Spleen (tissue), 11 donors: Measurements from ENCODE around the gene ATP5PB. TPM values are rescaled to one million over a fixed set of nuclear protein-coding genes. Genes with fewer than 3 reads are reported as not detected.

Source experiments
- DNase-seq: peaks from one replicate; pipeline ENCODE4 v3.0.0-alpha.2; 2020
- H3K27ac ChIP-seq, 8 donors: fragments of 200-600 bp; sonication (generic) in 7 of 8; 1 replicate in 4 of 8; 2 replicates in 4 of 8; pipeline versions ENCODE4 v1.5.0 to v1.8.0; 2016 to 2021; ENCODE audit warnings: inconsistent platforms in 4 of 8, mild to moderate bottlenecking in 4 of 8, moderate library complexity in 1 of 8
- H3K27me3 ChIP-seq, 7 donors: fragments of 200-600 bp; sonication (generic) in 6 of 7; replicated peaks in 1 of 7; 1 replicate in 4 of 7; 2 replicates in 3 of 7; pipeline versions ENCODE4 v1.5.0 to v1.8.0; 2016 to 2021; ENCODE audit warnings: inconsistent platforms in 3 of 7, mild to moderate bottlenecking in 1 of 7
- H3K36me3 ChIP-seq, 6 donors: fragments of 200-600 bp; sonication (generic) in 5 of 6; 1 replicate in 4 of 6; 2 replicates in 2 of 6; pipeline versions ENCODE4 v1.5.0 to v1.8.0; 2016 to 2021; ENCODE audit warnings: inconsistent platforms in 2 of 6
- H3K4me1 ChIP-seq, 6 donors: fragments of 200-600 bp; sonication (generic) in 5 of 6; 1 replicate in 3 of 6; 2 replicates in 3 of 6; pipeline versions ENCODE4 v1.5.0 to v1.8.0; 2016 to 2021; ENCODE audit warnings: inconsistent platforms in 3 of 6
- H3K4me3 ChIP-seq, 8 donors: fragments of 200-600 bp; sonication (generic) in 7 of 8; 1 replicate in 4 of 8; 2 replicates in 4 of 8; pipeline versions ENCODE4 v1.5.0 to v1.8.0; 2016 to 2021; ENCODE audit warnings: inconsistent platforms in 4 of 8, mild to moderate bottlenecking in 4 of 8, moderate library complexity in 2 of 8
- H3K9me3 ChIP-seq, 8 donors: fragments of 200-600 bp; sonication (generic) in 7 of 8; 1 replicate in 4 of 8; 2 replicates in 4 of 8; pipeline versions ENCODE4 v1.5.0 to v1.8.0; 2016 to 2021; ENCODE audit warnings: inconsistent platforms in 4 of 8
- CTCF ChIP-seq, 11 experiments: fragments of 200-600 bp in 7 of 11; fragments of 450-650 bp in 4 of 11; sonication (generic) in 4 of 11; IDR thresholded peaks in 8 of 11; conservative IDR thresholded peaks in 3 of 11; 1 replicate in 7 of 11; 2 replicates in 4 of 11; pipeline versions ENCODE4 v1.4.0 to v1.8.0; 2016 to 2021; ENCODE audit warnings: antibody characterized with exemption in 11 of 11, inconsistent platforms in 4 of 11, mild to moderate bottlenecking in 1 of 11
- POLR2A ChIP-seq, 3 donors: fragments of 450-650 bp; IDR thresholded peaks; one replicate each; pipeline ENCODE4 v1.5.1; 2017; ENCODE audit warnings: antibody characterized with exemption in 3 of 3, mild to moderate bottlenecking in 1 of 3
- POLR2AphosphoS5 ChIP-seq, 3 donors: sonication (generic); formaldehyde crosslinking; IDR thresholded peaks; one replicate each; pipeline ENCODE4 v1.5.1; 2017; ENCODE audit warnings: antibody characterized with exemption in 3 of 3
- WGBS, 5 donors: extraction: QIAGEN DNeasy Blood & Tissue Kit in 3 of 5; methylation state at CpG; one replicate each; pipeline versions ENCODE4 v1.1.5 to v1.1.7; 2013 to 2018; 5-methylcytosine and 5-hydroxymethylcytosine counted together
- intact Hi-C: fragments of 100-400 bp; cut with DNase I; formaldehyde crosslinking; loops from one replicate; pipeline ENCODE4 v1.15.0; 2023; ENCODE audit warnings: low total_unique reads
- polyA plus RNA-seq, 3 donors: library from polyadenylated mRNA; stranded (reverse); fragments of 200-250 nt; gene quantifications; one replicate each; pipeline ENCODE4 v1.2.1, GENCODE V29; 2013
- total RNA-seq, 7 donors: library from RNA; depleted of rRNA in 3 of 7; stranded (reverse); fragments of >200 nt in 3 of 7; fragmentation: NEBNext Ultra II Directional in 4 of 7; extraction: Animal tissue kit (Norgen Biotek cat#: 25700) in 4 of 7; gene quantifications; one replicate each; pipeline versions ENCODE4 v1.1.0 to v1.2.1, GENCODE V29; 2016 to 2021
- donor health status: healthy with polysubstance abuse.
- donor health status: DM: no; HTN: no; CAD: no; lungs with moderate emphysema.
- donor health status: DM: no; HTN: no; CAD: no.
- donor health status: Bipolar disorder and iron deficiency.
- donor health status: healthy.
- donor health status: DM: no; HTN: no; CAD: no.
- donor health status: DM: yes; HTN: yes; CAD: no.

The ATP5PB gene
- total and polyA plus RNA-seq, 10 donors, result 124 to 277 (median 144) TPM

GRCh38 chr1:111483166-111483565 lies 33.9 kb downstream of the ATP5PB start:
- WGBS, 5 donors, result 58 to 97% (median 82%) methylated on average over 3 of the region's 3 CpGs
- Histone ChIP-seq H3K4me3 (no peak overlapping the region), H3K27ac (peak overlapping the region in 1 of 8 donors; percentile 61), H3K9me3 (no peaks in the 10 kb centered on the region), H3K4me1 (peaks cover 0 to 74% (median 24%) of the 10 kb centered on the region in 6 donors), H3K27me3 (no peaks in the 10 kb centered on the region), H3K36me3 (peaks cover 0 to 8% (median 2%) of the 10 kb centered on the region in 6 donors)
- no peak for DNase-seq
- TF ChIP-seq POLR2AphosphoS5 (IDR thresholded peaks at IDR 0.05), result no peak
- TF ChIP-seq CTCF (IDR thresholded peaks at IDR 0.05 in 8 of 11, conservative IDR thresholded peaks at IDR 0.05 in 3 of 11), result no peak
- no peak for TF ChIP-seq POLR2A (IDR thresholded peaks at IDR 0.05)
- intact Hi-C loops, result no loop called here

GRCh38 chr1:111483876-111484275 lies 34.6 kb downstream of the ATP5PB start:
- no peaks in the 10 kb centered on the region for H3K9me3 ChIP-seq
- no peaks in the 10 kb centered on the region for H3K27me3 ChIP-seq
- H3K36me3 ChIP-seq, result peaks cover 0 to 1% (median 0%) of the 10 kb centered on the region in 6 donors
- H3K4me3 ChIP-seq, result no peak overlapping the region
- H3K27ac ChIP-seq, result peak overlapping the region in 3 of 8 donors; percentile 30 to 61 (median 41)
- WGBS, 5 donors, result 51 to 87% (median 63%) methylated on average over 2 of the region's 2 CpGs
- peaks cover 0 to 74% (median 20%) of the 10 kb centered on the region in 6 donors for H3K4me1 ChIP-seq
- TF ChIP-seq POLR2AphosphoS5 (IDR thresholded peaks at IDR 0.05) (peak in 1 of 3 donors; percentile 5), CTCF (IDR thresholded peaks at IDR 0.05 in 8 of 11, conservative IDR thresholded peaks at IDR 0.05 in 3 of 11) (no peak), POLR2A (IDR thresholded peaks at IDR 0.05) (no peak)
- DNase-seq, result no peak
- intact Hi-C loops, result no loop called here

GRCh38 chr1:111484391-111485026 lies 35.2 kb downstream of the ATP5PB start:
- Histone ChIP-seq H3K27ac (peak overlapping the region in 2 of 8 donors; percentile 41 to 61), H3K4me3 (no peak overlapping the region), H3K4me1 (peaks cover 0 to 74% (median 19%) of the 10 kb centered on the region in 6 donors), H3K27me3 (no peaks in the 10 kb centered on the region), H3K9me3 (no peaks in the 10 kb centered on the region), H3K36me3 (no peaks in the 10 kb centered on the region)
- no peak for TF ChIP-seq POLR2A (IDR thresholded peaks at IDR 0.05)
- no peak for TF ChIP-seq CTCF (IDR thresholded peaks at IDR 0.05 in 8 of 11, conservative IDR thresholded peaks at IDR 0.05 in 3 of 11)
- no peak for TF ChIP-seq POLR2AphosphoS5 (IDR thresholded peaks at IDR 0.05)
- no peak for DNase-seq
- intact Hi-C loops, result no loop called here

GRCh38 chr1:111486431-111486830 lies 37.2 kb downstream of the ATP5PB start:
- intact Hi-C loops, result no loop called here
- no peaks in the 10 kb centered on the region for H3K27me3 ChIP-seq
- DNase-seq, result no peak
- no peak for TF ChIP-seq POLR2A (IDR thresholded peaks at IDR 0.05)
- no peak for TF ChIP-seq POLR2AphosphoS5 (IDR thresholded peaks at IDR 0.05)
- TF ChIP-seq CTCF (IDR thresholded peaks at IDR 0.05 in 8 of 11, conservative IDR thresholded peaks at IDR 0.05 in 3 of 11), result no peak
- no peak overlapping the region for H3K4me3 ChIP-seq
- 82 to 97% (median 94%) methylated on average over 7 of the region's 7 CpGs for WGBS, 5 donors
- H3K4me1 ChIP-seq, result peaks cover 0 to 74% (median 8%) of the 10 kb centered on the region in 6 donors
- no peaks in the 10 kb centered on the region for H3K9me3 ChIP-seq
- H3K27ac ChIP-seq, result peak overlapping the region in 1 of 8 donors; percentile 92
- no peaks in the 10 kb centered on the region for H3K36me3 ChIP-seq
